ENCODE results near the gene SVOPL.

SVOPL gene, protein sequence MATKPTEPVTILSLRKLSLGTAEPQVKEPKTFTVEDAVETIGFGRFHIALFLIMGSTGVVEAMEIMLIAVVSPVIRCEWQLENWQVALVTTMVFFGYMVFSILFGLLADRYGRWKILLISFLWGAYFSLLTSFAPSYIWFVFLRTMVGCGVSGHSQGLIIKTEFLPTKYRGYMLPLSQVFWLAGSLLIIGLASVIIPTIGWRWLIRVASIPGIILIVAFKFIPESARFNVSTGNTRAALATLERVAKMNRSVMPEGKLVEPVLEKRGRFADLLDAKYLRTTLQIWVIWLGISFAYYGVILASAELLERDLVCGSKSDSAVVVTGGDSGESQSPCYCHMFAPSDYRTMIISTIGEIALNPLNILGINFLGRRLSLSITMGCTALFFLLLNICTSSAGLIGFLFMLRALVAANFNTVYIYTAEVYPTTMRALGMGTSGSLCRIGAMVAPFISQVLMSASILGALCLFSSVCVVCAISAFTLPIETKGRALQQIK

DNA sequence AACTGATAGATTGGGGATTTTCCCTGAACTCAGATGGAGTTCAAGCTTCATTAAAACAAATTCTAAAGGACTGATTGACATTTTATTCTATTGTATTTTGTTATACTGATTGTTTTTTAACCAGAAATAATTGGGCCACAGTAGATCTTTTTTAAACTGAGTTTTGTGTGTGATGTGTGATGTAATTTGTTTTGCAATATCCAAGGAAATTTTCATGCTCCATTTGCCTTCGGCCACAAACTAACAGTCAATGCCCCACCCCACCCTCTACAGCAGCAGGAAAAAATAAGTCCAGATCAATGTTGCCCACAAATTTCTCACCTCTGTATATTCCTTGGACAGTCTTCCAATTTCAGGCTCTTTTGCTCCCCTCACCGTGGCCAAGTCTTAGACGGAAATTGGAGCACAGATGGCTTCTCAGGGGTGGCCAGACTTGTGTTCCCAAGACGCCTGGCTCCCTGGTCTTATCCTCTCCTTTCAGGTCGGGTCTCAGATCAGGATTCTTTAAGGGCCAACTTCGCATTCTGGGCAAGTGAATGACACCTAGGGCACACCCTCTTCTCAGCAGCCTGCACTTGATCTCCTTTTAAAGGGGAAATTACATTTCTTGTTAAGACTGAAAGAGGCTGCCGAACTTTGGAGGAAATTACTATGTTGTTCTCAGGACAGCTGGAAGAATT is at the start of gene SVOPL:
SVOPL (minus strand) TSS at position 506 of the 680 bp plus-strand sequence. CDS start 22,317 bp downstream, outside the sequence.
- H3K27ac ChIP-seq, result no peak within 1 kb of the TSS
- no peak for TF ChIP-seq CTCF (conservative IDR thresholded peaks at IDR 0.05)

- TF ChIP-seq CTCF (conservative IDR thresholded peaks at IDR 0.05), result no peak
- no peak overlapping the region for H3K27ac ChIP-seq
Measured at GRCh38 chr7:138750473-138750872, 49.3 kb upstream of the SVOPL start.

GRCh38 chr7:138749960-138750359 is 48.8 kb upstream of the SVOPL start:
- H3K27ac ChIP-seq, result no peak overlapping the region
- no peak for TF ChIP-seq CTCF (conservative IDR thresholded peaks at IDR 0.05)

GRCh38 chr7:138748666-138749065 is 47.5 kb upstream of the SVOPL start:
- no peak for TF ChIP-seq CTCF (conservative IDR thresholded peaks at IDR 0.05)
- H3K27ac ChIP-seq, result no peak overlapping the region

DNA sequence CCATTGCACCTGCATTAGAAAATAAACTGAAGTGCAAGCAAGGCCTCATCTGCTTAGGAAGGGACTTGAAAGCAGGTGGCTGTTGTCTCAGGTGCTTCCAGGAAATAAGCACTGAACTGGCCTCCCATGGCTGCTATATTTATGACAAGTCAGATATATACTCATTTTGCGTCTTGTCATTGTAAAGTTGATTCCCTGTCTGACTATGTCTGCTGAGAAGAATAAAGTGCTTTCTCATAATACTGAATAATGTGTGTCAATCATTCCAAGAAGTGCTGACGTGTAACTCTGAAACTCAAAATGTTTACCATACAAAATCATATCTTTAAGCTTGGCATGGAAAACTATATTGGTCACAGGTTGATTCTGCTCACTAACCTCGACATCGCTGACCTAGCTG is 44.9 kb upstream of the SVOPL start:
- TF ChIP-seq CTCF (conservative IDR thresholded peaks at IDR 0.05), result no peak
- H3K27ac ChIP-seq, result no peak overlapping the region

DNA sequence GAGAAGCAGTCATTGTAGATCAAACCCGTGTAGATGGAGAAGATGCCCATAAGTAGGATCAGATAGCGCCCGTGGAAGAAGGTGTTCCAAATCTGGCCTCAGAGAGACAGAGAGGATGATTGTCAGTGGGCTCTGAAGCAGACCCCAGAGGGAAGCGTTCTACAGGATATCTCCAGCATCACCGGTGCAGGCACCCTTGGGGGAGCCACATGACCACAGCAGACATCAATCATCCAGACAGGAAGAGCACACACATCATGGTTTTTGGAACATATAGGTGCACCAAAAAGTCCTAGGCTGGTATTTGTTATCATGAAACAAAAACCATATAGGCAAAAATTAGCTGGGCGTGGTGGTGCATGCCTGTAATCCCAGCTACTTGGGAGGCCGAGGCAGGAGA is 44.0 kb upstream of the SVOPL start:
- no peak overlapping the region for H3K27ac ChIP-seq
- TF ChIP-seq CTCF (conservative IDR thresholded peaks at IDR 0.05), result no peak

- no peak for TF ChIP-seq CTCF (conservative IDR thresholded peaks at IDR 0.05)
- H3K27ac ChIP-seq, result no peak overlapping the region
Measured at GRCh38 chr7:138741453-138741735, 40.2 kb upstream of the SVOPL start.
